Posterior cingulate gyrus (tissue), 11 donors: ENCODE results near the gene NPTXR.
A peak's percentile ranks its signal among the peaks of the same experiment; 100 is the strongest.

Experiments used
- DNase-seq, 10 donors: peaks; one replicate each; pipeline versions ENCODE4 v3.0.0 to v3.0.0-alpha.2; 2020 to 2021; ENCODE audit warnings: mixed read lengths in 3 of 10
- intact Hi-C: fragments of 100-400 bp; cut with DNase I; formaldehyde crosslinking; loops from one replicate; pipeline ENCODE4 v1.15.1; 2023

The NPTXR gene

GRCh38 chr22:38843657-38844314 lies at the start of gene NPTXR:
NPTXR (minus strand) TSS chr22:38844028.
- intact Hi-C loops, result loop anchor here (5.0 kb wide), 1 partner anchor 76 kb away; no protein-coding TSS in a partner anchor
- peak in 6 of 10 donors; percentile 45 to 93 (median 67) for DNase-seq

GRCh38 chr22:38891256-38891655 lies 47.4 kb upstream of the NPTXR start:
- intact Hi-C loops, result no loop called here
- DNase-seq, result no peak

GRCh38 chr22:38890377-38890776 lies 46.5 kb upstream of the NPTXR start:
- no peak for DNase-seq
- intact Hi-C loops, result no loop called here

- no peak for DNase-seq
- intact Hi-C loops, result no loop called here
Measured at GRCh38 chr22:38886333-38886732, 42.5 kb upstream of the NPTXR start.

GRCh38 chr22:38882972-38883622 lies 39.3 kb upstream of the NPTXR start:
- intact Hi-C loops, result no loop called here

GRCh38 chr22:38881997-38882879 lies 38.4 kb upstream of the NPTXR start:
- DNase-seq, result peak in 2 of 10 donors; percentile 47 to 74
- intact Hi-C loops, result no loop called here

More at GRCh38 chr22:38882972-38883622, 39.3 kb upstream of the NPTXR start:
- DNase-seq, result no peak

- intact Hi-C loops, result no loop called here
- DNase-seq, result no peak
Measured at GRCh38 chr22:38881464-38881871, 37.6 kb upstream of the NPTXR start.

GRCh38 chr22:38879961-38880360 lies 36.1 kb upstream of the NPTXR start:
- DNase-seq, result no peak
- intact Hi-C loops, result loop anchor here (10.0 kb wide), 1 partner anchor 435 kb away; the partner anchor contains the start of gene RPL3

GRCh38 chr22:38879108-38879729 lies 35.4 kb upstream of the NPTXR start:
- no peak for DNase-seq
- intact Hi-C loops, result loop anchor here (10.0 kb wide), 1 partner anchor 436 kb away; the partner anchor contains the start of gene RPL3

- no peak for DNase-seq
- intact Hi-C loops, result loop anchor here (10.0 kb wide), 1 partner anchor 437 kb away; the partner anchor contains the start of gene RPL3
Measured at GRCh38 chr22:38878001-38878400, 34.2 kb upstream of the NPTXR start.

GRCh38 chr22:38874529-38875222 lies 30.8 kb upstream of the NPTXR start:
- intact Hi-C loops, result loop anchor here (10.0 kb wide), 1 partner anchor 440 kb away; the partner anchor contains the start of gene RPL3
- DNase-seq, result no peak

GRCh38 chr22:38873469-38874411 lies 29.9 kb upstream of the NPTXR start:
- DNase-seq, result no peak
- intact Hi-C loops, result loop anchor here (1.0 to 10.0 kb wide), 3 partner anchors 271 to 441 kb away; partner anchors contain the start of genes CBX7 and RPL3

- peak; percentile 56 to 94 (median 66) for DNase-seq
- intact Hi-C loops, result loop anchor here (1.0 to 10.0 kb wide), 3 partner anchors 271 to 442 kb away; partner anchors contain the start of genes CBX7 and RPL3
Measured at GRCh38 chr22:38872831-38873248, 29.0 kb upstream of the NPTXR start.

- peak; percentile 93 to 99 (median 94) for DNase-seq
- intact Hi-C loops, result loop anchor here (2.0 to 10.0 kb wide), 2 partner anchors 280 to 442 kb away; partner anchors contain the start of genes CBX7 and RPL3
Measured at GRCh38 chr22:38872172-38872830, 28.5 kb upstream of the NPTXR start, which contains the start of gene CBX6. CBX6 (minus strand) TSS chr22:38872216; CDS start chr22:38872190, 26 bp downstream.

GRCh38 chr22:38871360-38872171 lies 27.7 kb upstream of the NPTXR start:
- intact Hi-C loops, result loop anchor here (2.0 to 10.0 kb wide), 4 partner anchors 55 to 443 kb away; partner anchors contain the start of genes CBX7 and RPL3
- peak in 2 of 10 donors; percentile 36 to 77 for DNase-seq

- intact Hi-C loops, result loop anchor here (1.0 to 10.0 kb wide), 4 partner anchors 56 to 444 kb away; partner anchors contain the start of gene RPL3
- no peak for DNase-seq
Measured at GRCh38 chr22:38870791-38871359, 27.0 kb upstream of the NPTXR start.
